Activated B cell treated with CpG ODN at 0.5 μM for 24 hours (primary cell): ENCODE data around the gene DCPS. TPM values are rescaled to one million over a fixed set of nuclear protein-coding genes. Genes with fewer than 3 reads are reported as not detected.

Source experiments
- ATAC-seq: fragments of 200-7000 bp; cut with Tn5 transposase; one replicate; pipeline ENCODE4 v1.10.0; 2021; ENCODE audit warnings: low read depth, mild to moderate bottlenecking, moderate library complexity
- CTCF ChIA-PET: fragments of 350-600 bp; sonication (Branson Sonifier 250); formaldehyde crosslinking; loops from one replicate; lab custom pipeline; 2021; ENCODE audit warnings: antibody characterized with exemption; lab: Charles Lee
- POLR2A ChIA-PET: fragments of 350-600 bp; sonication (Branson Sonifier 250); formaldehyde crosslinking; loops from one replicate; lab custom pipeline; 2021; ENCODE audit warnings: antibody characterized with exemption; lab: Charles Lee
- DNase-seq: peaks from one replicate; pipeline ENCODE4 v3.0.0; 2022
- H3K27ac Mint-ChIP-seq: one replicate; pipeline ENCODE4 v1.8.0; 2020; ENCODE audit warnings: mixed read lengths
- H3K27me3 Mint-ChIP-seq: one replicate; pipeline ENCODE4 v1.8.0; 2021; ENCODE audit warnings: mixed read lengths
- H3K36me3 Mint-ChIP-seq: one replicate; pipeline ENCODE4 v1.8.0; 2021; ENCODE audit warnings: low read depth, mixed read lengths
- H3K4me1 Mint-ChIP-seq: one replicate; pipeline ENCODE4 v1.8.0; 2021; ENCODE audit warnings: mixed read lengths
- H3K4me3 Mint-ChIP-seq: one replicate; pipeline ENCODE4 v1.8.0; 2020; ENCODE audit warnings: mild to moderate bottlenecking, mixed read lengths
- H3K9me3 Mint-ChIP-seq: one replicate; pipeline ENCODE4 v1.8.0; 2020; ENCODE audit warnings: mixed read lengths
- CTCF ChIP-seq: fragments of 200-600 bp; IDR thresholded peaks from one replicate; pipeline ENCODE4 v1.8.0; 2022; ENCODE audit warnings: antibody characterized with exemption, mild to moderate bottlenecking
- intact Hi-C: fragments of 100-400 bp; cut with micrococcal nuclease; formaldehyde crosslinking; loops from one replicate; pipeline ENCODE4 v1.15.1; 2024
- total RNA-seq: library from RNA; stranded (reverse); gene quantifications from 2 replicates; pipeline ENCODE4 v1.2.3, GENCODE V29; 2022

The DCPS gene
- total RNA-seq, 1 donor from 2014 or later: 37.6 TPM

- H3K4me1 Mint-ChIP-seq: no peaks in the 10 kb centered on the region
- no peaks in the 10 kb centered on the region for H3K9me3 Mint-ChIP-seq
- no peak overlapping the region for H3K4me3 Mint-ChIP-seq
- no peaks in the 10 kb centered on the region for H3K27me3 Mint-ChIP-seq
- intact Hi-C loops: no loop called here
- TF ChIP-seq CTCF: no peak
- H3K27ac Mint-ChIP-seq: no peak overlapping the region
- ChIA-PET POLR2A (no interaction called here), CTCF (no interaction called here)
- ATAC-seq (no peak), DNase-seq (no peak)
- H3K36me3 Mint-ChIP-seq: peaks cover 46% of the 10 kb centered on the region
Observed at GRCh38 chr11:126347751-126348668, 44.1 kb downstream of the DCPS start.

GRCh38 chr11:126348806-126349582, 45.1 kb downstream of the DCPS start:
- H3K4me1 Mint-ChIP-seq: no peaks in the 10 kb centered on the region

GRCh38 chr11:126350836-126351235, 47.0 kb downstream of the DCPS start:
- TF ChIP-seq CTCF: no peak
- no peak for ATAC-seq
- Mint-ChIP-seq H3K4me1 (peaks cover 8% of the 10 kb centered on the region), H3K9me3 (no peaks in the 10 kb centered on the region), H3K4me3 (no peak overlapping the region), H3K27ac (no peak overlapping the region), H3K36me3 (peaks cover 18% of the 10 kb centered on the region), H3K27me3 (no peaks in the 10 kb centered on the region)
- DNase-seq: no peak
- ChIA-PET POLR2A (no interaction called here), CTCF (no interaction called here)
- intact Hi-C loops: no loop called here

More at GRCh38 chr11:126348806-126349582, 45.1 kb downstream of the DCPS start:
- H3K9me3 Mint-ChIP-seq: no peaks in the 10 kb centered on the region
- H3K36me3 Mint-ChIP-seq: peaks cover 36% of the 10 kb centered on the region
- no peak for TF ChIP-seq CTCF
- ChIA-PET CTCF (no interaction called here), POLR2A (interaction anchor here (0.5 kb wide), 1 partner anchor 44 kb away, joined by 9 read pairs; no protein-coding TSS in a partner anchor)
- no peak overlapping the region for H3K4me3 Mint-ChIP-seq
- intact Hi-C loops: no loop called here
- no peak overlapping the region for H3K27ac Mint-ChIP-seq
- DNase-seq (no peak), ATAC-seq (no peak)
- H3K27me3 Mint-ChIP-seq: no peaks in the 10 kb centered on the region

GRCh38 chr11:126352163-126352562, 48.3 kb downstream of the DCPS start:
- TF ChIP-seq CTCF: no peak
- ATAC-seq (no peak), DNase-seq (no peak)
- POLR2A ChIA-PET: no interaction called here
- H3K27me3 Mint-ChIP-seq: no peaks in the 10 kb centered on the region
- CTCF ChIA-PET: no interaction called here
- no peaks in the 10 kb centered on the region for H3K9me3 Mint-ChIP-seq
- no peak overlapping the region for H3K4me3 Mint-ChIP-seq
- intact Hi-C loops: no loop called here
- peaks cover 15% of the 10 kb centered on the region for H3K4me1 Mint-ChIP-seq
- peaks cover 13% of the 10 kb centered on the region for H3K36me3 Mint-ChIP-seq
- H3K27ac Mint-ChIP-seq: no peak overlapping the region
